VCaP (cell line): ENCODE results near the gene CDC42EP2.

ENCODE experiments used
- H3K27ac ChIP-seq: fragments of 450-650 bp; 2 replicates; pipeline ENCODE4 v1.5.1; 2017
- CTCF ChIP-seq: fragments of 450-650 bp; conservative IDR thresholded peaks from 2 replicates; pipeline ENCODE4 v1.5.1; 2017; ENCODE audit warnings: mild to moderate bottlenecking, moderate library complexity

CDC42EP2 gene

DNA sequence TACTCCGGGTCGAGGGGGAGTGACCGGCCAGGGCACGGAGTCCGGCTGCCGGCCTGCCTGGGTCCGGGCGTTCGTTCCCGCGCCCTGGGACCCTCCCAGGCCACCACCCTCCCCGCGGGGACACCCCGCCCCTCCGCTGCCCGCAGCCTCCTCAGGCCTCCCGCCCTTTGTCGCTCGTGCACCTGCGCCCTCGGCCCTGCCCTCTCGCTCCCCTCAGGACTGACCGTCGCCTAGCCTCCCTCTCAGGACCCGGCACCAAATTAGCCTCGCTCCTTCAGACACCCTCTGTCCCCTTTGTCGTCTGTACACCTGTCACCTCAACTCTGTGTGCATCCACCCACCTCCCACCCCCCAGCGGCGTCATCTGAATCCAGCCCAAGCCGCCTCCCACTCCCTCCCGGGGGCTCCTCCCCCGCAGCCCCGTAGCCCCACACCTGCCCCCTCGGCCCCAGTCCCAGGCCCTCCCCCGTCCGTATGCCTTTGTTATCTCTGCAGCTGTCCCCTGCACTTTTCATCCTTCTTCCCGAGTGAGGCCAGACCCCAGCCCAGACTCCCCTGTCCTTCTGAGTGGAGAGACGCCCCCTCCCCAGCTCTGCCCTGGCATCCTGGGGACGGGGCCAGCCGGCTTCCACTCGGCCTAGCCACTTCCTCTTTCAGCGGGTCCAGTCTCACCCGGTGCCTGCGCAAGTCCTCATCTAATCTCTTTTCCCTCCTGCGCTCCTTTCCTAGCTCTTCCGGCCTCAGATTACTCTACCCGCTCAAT lies 40.5 kb downstream of the CDC42EP2 start:
- TF ChIP-seq CTCF = no peak
- H3K27ac ChIP-seq = peak overlapping the region; percentile 83

GRCh38 chr11:65355776-65356393 lies 41.2 kb downstream of the CDC42EP2 start:
- TF ChIP-seq CTCF = no peak
- peak overlapping the region; percentile 83 for H3K27ac ChIP-seq

DNA sequence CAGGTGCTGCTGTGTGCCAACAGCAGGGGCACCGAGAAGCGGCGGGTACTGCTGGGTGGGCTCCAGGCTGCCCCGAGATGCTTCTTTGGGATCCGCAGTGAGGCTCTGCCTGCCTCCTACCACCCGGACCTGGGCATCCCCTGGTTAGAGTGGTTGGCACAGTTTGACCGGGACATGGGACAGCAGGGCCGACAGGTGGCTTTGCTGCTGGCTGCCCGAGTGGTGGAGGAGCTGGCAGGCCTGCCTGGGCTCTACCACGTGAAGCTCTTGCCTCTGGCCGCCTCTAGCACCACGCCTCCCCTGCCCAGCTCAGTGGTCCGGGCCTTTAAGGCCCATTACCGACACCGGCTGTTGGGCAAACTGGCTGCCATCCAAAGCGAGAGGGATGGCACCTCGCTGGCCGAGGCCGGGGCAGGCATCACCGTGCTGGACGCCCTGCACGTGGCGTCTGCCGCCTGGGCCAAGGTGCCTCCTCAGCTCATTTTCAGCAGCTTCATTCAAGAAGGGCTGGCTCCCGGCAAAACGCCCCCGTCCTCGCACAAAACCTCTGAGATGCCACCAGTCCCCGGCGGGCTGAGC lies 41.8 kb downstream of the CDC42EP2 start:
- no peak for TF ChIP-seq CTCF
- H3K27ac ChIP-seq = no peak overlapping the region

DNA sequence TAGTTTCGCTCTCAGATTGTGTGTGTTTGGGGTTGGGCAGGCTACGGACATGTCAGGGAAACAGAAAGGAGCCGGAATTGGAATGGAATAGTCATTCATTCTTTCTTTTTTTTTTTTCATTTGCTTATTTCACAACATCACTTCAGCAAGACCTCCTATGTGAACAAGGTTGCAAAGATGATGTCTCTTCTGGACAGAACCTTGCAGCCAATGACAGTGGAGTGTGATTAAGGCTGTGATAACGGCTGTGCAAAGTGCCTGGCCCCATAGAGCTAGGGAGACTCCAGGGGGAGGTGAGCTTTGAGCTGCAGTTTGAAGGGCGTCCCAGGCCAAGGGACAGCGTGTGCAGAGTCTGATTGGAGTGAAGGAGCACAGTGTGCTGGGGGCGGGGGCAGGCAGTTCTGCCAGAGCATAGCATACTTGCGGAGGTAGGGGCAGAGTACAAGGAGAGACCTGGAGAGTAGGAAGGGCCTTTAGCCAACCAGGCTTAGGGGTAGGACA lies 43.2 kb downstream of the CDC42EP2 start:
- H3K27ac ChIP-seq = no peak overlapping the region
- TF ChIP-seq CTCF = no peak

- TF ChIP-seq CTCF = no peak
- H3K27ac ChIP-seq = no peak overlapping the region
Observed at GRCh38 chr11:65362320-65362931, 47.8 kb downstream of the CDC42EP2 start.

DNA sequence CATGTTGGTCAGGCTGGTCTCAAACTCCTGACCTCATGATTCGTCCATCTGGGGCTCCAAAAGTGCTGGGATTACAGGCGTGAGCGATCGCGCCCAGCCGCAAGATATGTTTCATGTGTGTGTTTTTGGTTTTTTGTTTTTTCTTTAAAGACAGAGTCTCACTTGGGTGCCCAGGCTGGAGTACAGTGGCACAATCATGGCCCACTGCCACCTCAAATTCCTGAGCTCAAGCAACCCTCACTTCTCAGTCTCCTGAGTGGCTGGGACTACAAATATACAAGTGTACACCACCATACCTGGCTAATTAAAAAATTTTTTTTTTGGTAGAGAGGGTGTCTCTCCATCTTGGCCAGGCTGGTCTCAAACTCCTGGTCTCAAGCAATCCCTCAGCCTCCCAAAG lies 48.3 kb downstream of the CDC42EP2 start:
- TF ChIP-seq CTCF = no peak
- H3K27ac ChIP-seq = no peak overlapping the region

GRCh38 chr11:65363770-65364169 lies 49.1 kb downstream of the CDC42EP2 start:
- no peak overlapping the region for H3K27ac ChIP-seq
- TF ChIP-seq CTCF = no peak
